ENCODE data around the gene SLAMF8.

DNA sequence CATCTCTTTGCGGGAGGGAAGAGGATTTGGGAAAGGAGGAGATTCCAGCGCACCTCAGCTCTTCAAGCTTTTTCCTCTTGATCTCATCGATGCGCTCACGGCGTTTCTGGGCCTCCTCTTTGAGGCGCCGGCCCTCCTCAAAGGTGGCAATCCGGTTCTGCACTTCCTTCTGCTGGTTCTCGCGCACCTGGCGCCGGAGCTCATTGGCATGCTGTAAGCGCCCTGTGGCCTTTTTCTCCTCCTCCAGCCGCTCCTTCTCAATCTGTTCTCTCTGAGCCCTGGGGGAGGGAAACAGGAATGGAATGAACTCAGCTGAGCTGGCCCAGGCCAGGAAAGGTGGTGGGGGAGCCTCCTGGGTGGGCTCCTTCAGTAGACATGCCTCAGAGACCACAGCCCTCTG, 46.2 kb downstream of the SLAMF8 start:
- TF ChIP-seq, protein P1, sequence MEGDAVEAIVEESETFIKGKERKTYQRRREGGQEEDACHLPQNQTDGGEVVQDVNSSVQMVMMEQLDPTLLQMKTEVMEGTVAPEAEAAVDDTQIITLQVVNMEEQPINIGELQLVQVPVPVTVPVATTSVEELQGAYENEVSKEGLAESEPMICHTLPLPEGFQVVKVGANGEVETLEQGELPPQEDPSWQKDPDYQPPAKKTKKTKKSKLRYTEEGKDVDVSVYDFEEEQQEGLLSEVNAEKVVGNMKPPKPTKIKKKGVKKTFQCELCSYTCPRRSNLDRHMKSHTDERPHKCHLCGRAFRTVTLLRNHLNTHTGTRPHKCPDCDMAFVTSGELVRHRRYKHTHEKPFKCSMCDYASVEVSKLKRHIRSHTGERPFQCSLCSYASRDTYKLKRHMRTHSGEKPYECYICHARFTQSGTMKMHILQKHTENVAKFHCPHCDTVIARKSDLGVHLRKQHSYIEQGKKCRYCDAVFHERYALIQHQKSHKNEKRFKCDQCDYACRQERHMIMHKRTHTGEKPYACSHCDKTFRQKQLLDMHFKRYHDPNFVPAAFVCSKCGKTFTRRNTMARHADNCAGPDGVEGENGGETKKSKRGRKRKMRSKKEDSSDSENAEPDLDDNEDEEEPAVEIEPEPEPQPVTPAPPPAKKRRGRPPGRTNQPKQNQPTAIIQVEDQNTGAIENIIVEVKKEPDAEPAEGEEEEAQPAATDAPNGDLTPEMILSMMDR (IDR thresholded peaks at IDR 0.05), result no peak
- no peak for TF ChIP-seq POLR2A (IDR thresholded peaks at IDR 0.05)

Measured in esophagus squamous epithelium (tissue), 4 donors.